NCI-H2196 treated with DMSO at 0.1 percent for 48 hours (cell line): Measurements from ENCODE around the gene MEGF6.

Experiments
- DNase-seq: peaks from one replicate; lab custom pipeline; 2025; ENCODE audit not compliant: unreplicated experiment; lab: John Stamatoyannopoulos, UW

The MEGF6 gene

DNA sequence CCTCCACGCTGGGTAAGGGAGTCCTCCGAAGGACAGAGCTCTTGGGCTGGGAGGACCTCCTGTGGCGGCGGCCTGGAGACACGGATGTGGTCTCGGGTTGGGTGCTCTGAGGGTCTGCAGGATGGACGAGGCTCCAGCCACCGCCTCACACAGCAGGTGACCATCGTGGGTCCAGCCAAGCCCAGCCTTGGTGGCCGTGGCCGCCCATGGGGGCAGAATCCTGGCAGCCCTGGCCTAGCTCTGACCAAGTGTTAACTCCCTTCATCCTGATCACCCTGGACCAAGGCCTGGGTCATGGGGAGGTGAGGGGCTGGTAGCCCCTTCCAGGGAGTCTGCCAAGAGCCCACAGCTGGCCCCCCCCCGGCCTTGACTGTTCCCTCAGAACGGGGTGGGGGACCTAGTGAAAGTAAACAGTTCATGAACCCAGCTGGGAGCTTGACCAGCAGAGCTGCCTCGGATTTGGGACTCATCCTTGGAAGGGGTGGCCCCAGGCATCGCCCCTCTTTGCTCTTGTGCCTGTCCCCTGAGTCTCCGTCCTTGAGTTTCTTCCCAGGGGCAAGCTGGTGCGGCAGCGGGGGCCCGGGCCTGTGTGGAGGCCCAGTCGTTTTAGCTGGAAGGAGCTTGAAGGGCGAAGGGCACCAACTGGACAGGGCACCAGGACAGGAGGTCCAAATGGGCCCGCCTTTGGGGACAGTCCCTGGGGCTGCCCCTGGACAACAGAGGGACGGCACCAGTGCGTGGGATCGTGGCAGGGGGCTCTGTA is 139.0 kb downstream of the MEGF6 start:
- no peak for DNase-seq

DNA sequence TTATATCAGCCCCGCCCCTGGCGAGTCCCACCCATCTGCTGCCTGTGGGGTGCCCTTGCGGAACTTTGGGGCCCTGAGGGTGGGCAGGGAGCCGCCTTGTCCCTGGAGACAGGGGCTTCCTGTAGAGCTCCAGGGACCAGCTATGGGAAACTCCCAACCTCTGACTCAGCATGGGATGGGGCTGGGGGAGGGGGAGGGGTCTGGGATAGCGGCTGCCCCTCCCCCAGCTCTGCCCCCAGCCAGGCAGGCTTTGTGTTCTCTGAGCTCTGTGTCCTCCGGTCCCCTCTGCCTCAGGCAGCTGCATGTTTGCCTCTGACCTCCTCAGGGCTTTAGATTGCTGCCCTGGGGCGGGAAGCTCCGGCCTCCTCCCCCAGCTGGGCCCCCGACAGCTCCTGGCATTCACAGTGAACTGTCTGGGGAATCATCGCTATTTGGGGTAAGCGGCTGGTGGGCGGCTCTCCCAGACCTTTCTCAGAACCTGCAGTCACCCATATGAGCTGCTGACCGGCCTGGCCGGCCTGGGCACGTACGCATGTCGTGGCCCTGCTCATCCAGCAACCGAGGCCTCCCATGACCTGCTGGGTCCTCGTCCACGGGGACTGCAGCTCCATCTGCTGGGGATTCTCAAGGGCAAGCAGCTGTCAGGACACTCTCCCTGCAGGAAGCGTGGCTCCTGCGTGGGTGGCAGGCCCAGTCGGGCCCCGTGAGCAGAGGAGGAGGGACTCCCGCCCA is 139.8 kb downstream of the MEGF6 start:
- DNase-seq, result no peak

DNA sequence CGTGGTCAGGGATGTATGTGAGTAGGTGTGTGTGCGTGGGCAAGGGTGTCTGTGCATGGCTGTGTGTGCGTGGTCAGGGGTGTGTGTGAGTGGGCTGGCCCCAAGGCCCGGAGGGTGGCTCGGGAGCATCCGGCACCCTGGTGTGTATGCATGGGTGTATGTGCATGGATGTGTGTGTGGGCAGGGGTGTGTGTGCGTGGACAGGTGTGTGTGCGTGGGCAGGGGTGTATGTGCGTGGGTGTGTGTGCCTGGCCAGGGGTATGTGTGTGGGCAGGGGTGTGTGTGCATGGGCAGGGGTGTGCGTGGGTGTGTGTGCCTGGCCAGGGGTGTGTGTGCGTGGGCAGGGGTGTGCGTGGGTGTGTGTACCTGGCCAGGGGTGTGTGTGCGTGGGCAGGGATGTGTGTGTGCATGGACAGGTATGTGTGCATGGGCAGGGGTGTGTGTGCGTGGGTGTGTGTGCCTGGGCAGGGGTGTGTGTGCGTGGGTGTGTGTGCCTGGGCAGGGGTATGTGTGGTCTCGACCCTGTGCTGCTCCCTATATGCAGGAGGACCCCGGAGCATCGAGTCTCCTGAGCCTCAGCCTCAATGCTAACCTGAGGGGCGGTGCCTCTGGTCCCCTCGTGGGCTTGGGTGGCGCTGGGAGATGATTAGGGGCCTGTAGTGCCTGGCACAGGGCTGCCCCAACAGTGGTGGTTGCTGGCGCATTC is 140.5 kb downstream of the MEGF6 start:
- DNase-seq, result no peak

DNA sequence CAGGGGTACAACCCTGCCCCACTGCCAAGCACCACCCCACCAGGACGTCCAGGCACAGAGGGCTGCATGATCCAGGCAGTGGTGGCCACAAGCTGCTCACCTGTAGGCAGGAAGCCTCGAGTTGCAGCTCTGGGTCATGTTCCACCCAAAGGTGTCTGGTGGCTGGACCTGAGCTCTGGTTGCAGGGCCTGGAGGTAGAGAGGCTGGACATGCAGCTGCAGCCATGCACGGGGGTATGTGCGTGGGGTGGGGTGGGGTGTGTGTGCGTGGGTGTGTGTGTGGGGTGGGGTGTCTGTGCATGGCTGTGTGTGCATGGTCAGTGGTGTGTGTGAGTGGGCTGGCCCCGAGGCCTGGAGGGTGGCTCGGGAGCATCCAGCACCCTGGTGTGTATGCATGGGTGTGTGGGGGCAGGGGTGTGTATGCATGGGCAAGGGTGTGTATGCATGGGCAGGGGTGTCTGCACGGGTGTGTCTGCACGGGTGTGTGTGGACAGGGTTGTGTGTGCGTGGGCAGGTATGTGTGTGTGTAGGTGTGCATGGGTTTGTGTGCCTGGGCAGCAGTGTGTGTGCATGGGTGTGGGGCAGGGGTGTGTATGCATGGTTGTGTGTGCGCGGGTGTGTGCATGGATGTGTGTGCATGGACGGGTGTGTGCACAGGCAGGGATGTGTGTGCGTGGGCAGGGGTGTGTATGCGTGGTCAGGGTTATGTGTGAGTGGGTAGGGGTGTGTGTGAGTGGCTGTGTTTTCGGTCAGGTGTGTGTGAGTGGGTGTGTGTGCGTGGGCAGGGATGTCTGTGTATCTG is 141.3 kb downstream of the MEGF6 start:
- DNase-seq, result no peak

DNA sequence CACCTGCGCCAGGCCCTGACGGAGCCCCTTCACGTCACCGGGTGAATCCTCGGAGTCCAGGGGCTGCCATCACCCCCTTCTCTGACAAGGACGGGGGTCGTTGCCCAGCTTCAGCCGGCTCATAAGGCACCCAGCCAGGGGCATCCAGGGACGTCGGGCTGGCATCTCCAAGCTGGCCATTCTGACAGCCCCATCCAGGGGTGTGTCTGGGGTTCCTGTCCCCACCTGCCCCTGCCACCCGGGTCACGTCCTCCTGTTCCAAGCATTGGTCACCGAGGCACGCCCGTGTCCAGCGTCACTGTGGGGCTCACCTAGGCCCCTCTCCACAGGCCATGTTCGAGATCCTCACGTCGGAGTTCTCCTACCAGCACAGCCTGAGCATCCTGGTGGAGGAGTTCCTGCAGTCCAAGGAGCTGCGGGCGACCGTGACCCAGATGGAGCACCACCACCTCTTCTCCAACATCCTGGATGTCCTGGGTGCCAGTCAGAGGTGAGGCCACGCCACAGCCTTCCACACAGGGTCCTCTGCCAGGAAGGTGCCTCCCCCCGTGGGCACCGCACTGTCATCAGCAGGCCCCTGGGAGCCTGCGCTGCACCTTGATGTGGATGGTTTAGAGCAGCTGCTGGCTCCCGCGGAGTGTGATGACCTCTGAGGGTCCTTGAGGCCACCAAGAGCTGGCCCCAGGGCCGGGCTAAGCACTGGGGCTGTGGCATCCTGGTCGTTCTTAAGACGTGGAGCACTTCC is 142.0 kb downstream of the MEGF6 start:
- DNase-seq, result no peak

DNA sequence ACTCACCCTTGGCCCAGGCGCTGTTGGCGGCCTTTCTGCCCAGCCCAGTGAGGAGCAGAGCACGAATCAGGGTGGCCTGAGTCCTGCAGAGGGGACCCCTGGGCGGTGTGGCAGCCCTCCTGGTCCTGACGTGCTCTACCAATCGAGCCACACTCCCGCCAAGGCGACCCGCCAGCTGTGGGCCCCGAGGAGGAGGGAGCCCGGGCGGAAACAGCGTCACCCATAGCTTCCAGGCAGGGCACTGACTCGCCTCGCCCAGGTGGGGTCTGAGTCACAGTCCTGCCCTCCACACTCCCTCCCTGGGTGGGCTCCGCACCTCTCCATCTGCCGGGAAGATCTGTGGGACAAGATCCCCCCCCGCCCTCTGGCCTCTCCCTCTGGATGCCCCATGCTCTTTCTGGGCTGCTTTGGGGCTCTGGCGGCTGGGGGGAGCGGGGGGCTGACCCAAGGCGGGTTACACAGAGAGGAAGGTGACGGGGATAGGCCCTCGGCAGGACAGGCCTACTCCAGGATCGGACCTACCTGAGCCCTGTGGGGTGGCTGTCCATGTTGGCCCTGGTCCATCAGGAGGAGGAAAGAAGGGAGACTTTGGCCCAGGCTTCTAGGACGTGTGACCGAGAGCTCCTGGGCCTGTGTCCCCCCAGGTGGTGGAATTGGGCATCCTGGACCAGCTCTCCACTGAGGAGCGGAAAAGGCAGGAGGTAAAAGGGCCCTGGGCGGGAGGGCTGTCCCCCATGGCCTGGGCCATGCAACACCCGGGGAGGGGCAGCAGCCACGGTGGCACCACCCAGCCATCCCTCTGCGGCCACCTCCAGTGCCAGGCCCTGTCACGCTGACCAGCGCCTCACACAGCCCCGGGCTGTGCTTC is 142.8 kb downstream of the MEGF6 start:
- no peak for DNase-seq

DNA sequence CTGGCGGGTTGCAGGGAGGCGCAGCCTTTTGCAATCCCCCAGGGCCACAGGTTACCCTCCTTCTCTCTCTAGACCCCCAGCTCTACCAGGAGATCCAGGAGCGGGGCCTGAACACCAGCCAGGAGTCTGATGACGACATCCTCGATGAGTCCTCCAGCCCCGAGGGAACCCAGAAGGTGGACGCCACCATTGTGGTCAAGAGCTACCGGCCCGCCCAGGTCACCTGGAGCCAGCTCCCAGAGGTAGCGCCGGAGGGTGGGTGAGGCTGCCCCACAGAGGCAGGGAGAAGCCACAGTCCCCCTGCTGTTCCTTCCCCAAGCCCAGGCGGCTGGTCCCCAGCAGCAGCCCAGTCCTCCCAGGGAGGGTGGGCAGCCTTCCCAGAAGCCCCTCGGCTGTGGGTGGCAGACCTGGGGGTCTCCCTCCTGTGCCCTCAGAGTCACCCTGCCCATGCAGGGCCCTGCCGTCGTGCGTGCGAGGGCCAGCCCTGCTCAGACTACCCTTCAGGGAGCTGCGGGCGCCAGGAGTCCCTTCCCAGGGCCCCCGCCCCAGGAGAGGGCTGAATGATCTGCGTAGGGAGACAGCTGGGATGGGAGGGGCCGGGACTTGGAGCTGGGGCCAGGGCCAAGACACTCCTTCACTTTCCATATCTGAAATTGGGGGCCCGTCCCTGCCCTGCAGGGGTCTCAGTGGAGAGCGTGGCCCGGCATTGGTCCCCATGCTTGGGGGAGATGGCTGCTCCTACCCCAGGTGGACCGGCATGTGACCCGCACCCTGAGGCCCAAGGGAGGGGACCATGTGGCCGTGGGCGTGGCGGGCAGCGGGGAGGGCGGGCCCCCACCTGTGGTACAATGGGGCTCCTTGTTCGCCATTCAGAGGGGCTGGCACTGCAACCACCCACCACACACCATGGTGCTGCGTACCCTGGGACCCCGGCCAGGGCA is 143.9 kb downstream of the MEGF6 start:
- DNase-seq, result no peak

DNA sequence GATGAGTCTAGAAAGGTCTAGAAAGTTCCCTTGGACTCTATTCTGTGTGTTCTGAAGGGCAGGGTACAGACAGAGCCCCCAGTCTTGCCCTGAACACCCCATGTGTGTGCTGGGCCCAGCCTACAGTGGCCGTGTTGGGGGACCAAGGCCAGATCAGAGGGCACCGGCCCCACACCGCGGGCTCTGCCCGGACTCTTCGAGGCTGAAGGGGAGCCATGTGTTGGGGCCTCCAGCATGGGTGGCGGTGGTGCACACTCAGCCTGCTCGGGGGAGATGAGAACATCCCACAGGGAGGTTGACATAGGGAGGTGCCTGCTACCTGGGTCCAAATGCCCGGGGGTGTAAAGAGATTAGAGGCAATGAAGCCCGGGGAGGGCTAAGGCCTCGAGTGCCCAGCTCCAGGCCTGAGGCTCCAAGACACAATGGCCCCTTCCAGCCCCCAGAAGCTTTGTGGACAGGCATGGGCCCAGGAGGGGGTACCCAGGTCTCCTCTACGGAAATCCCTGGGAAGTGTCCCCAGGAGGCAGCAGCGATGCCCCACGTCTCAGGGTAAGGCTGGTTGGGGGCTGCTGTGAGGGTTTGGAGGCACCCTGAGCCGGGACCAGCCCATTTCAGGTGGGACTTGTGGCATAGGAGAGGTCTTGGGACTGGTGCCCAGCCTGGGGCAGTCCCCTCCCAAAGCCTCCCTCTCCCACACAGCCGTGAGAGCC is 144.8 kb downstream of the MEGF6 start:
- no peak for DNase-seq

DNA sequence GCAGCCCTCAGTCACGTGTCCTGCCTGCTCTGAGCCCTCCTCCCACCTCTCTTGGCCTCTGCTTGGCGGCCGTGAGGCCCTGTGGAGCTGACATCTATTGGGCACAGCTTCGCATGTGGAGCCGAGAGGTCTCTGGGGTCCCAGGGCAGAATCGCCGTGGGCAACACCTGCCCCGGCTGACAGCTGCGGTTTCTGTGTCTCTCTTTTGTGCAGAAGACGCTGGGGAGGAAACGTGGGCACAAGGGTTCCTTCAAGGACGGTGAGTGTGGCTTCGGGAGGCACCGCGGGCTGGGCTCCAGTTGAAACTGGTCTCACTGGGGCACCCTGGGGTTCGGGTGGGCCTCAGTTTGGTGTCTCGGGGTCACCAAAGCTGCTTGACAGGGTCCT is 145.4 kb downstream of the MEGF6 start:
- DNase-seq, result no peak

DNA sequence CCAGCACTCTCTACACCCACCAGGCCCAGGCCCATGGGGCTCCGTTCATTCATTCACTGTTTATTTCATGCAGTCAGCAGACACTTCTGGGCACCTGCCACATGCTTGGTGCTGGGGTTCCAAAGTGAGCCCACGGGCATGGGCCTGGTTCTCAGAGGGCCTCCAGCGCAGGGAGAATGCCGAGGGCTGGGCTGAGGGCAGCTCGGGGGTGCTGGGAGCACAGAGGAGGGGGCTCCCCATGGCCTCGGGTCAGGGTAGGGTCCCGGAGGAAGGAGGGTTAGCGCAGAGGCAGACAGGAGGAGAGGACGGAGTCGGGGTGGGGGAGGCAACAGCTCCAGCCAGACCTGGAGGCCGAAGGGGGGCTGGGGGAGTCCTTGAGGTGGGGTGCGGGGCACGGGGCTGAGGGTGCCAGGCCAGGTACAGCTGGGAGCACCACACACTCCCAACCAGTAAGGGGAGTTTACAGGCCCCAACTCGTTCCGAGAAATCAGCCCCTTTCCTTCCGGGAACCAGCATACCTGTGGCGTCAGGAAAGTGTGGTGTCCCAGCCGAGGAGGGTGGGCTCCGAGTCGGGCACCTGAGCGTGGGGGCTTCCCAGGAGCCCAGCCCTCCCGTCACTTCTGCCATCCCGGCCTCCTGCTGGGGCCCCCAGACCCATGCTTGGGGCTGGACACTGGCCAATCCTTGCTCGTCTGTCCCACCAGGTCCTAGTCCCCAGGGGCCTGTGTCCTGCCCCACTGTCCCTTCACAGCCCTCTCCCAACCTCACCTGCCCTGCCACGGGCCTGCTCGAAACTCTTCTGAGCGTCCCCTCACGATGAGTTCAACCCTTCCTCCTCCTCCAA is 146.0 kb downstream of the MEGF6 start:
- no peak for DNase-seq

DNA sequence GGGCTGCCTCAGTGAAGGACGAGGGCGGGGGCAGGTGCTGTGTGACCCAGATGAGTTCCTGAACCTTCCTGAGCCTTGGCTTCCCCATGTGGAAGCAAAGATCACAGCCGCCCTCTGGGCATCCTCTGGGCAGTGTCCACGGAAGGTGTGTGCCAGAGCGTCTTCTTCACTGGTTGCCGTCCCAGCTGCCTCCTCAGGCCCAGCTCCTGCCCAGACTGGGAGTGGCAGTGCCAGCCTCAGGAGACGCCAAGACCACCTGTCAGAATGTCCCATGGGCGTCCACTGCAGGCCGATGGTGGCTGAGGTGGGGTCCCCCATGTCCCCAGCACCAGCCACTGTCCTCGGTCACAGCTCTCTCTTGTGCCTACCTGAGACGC is 146.7 kb downstream of the MEGF6 start:
- DNase-seq, result no peak

DNA sequence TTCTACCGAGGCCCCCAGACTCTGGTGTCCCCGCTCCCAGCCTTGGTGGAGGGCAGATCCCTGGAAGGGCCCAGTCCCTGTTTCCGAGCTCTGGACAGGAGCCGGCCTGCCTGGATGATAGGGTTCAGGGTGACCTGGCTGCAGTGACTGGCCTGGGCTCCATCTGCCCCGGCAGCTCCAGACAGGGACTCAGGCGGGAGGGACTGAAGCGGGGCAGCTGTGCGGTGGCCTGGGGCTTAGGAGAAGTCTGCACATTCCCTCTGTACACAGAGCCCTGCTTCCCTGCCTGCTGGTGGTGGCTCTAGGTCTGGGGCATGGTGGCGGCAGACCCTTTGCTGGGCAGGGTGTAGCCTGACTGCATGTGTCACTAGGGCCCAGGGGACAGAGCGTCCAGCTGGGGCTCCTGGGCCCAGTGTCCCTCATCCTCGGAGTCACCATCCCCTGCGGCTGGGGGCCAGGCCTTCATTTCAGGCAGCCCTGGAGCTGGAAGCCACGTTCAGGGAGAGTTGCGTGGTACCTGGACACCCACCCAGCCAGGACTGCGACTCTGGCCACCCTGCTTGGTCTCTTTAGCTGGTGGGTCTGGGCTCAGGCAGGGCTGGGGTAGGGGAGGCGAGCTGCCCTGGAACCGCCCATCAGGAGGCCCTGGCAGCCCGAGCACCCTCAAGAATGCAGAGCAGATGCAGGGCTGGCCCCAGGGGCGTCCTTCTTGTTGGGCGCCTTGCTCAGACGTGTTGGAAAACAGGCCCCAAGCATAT is 147.2 kb downstream of the MEGF6 start:
- DNase-seq, result no peak

DNA sequence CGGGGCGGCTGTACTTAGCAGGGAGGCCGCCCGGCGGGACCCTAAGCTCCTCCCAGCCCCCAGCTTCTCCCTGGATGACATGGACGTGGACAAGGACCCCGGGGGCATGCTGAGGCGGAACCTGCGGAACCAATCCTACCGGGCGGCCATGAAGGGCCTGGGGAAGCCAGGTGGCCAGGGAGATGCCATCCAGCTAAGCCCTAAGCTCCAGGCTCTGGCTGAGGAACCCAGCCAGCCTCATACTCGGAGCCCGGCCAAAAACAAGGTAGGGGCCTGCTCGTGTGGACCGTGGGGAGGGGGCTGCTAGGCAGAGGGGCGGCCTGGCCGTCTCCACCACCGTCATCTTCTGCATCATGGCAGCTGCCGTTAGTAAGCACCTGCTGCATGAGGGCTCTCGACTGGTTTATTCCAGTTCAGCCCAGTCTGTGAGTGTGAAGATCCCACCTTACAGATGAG is 147.9 kb downstream of the MEGF6 start:
- DNase-seq, result no peak

DNA sequence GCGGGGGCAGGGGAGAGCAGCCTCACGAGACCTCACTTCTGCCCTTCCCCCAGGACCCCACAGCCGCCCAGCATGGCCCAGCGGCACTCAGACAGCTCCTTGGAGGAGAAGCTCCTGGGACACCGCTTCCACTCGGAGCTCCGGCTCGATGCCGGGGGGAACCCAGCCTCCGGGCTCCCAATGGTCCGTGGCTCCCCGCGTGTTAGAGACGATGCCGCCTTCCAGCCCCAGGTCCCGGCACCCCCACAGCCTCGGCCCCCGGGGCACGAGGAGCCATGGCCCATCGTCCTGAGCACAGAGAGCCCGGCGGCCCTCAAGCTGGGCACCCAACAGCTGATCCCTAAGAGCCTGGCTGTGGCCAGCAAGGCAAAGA is 148.3 kb downstream of the MEGF6 start:
- no peak for DNase-seq

DNA sequence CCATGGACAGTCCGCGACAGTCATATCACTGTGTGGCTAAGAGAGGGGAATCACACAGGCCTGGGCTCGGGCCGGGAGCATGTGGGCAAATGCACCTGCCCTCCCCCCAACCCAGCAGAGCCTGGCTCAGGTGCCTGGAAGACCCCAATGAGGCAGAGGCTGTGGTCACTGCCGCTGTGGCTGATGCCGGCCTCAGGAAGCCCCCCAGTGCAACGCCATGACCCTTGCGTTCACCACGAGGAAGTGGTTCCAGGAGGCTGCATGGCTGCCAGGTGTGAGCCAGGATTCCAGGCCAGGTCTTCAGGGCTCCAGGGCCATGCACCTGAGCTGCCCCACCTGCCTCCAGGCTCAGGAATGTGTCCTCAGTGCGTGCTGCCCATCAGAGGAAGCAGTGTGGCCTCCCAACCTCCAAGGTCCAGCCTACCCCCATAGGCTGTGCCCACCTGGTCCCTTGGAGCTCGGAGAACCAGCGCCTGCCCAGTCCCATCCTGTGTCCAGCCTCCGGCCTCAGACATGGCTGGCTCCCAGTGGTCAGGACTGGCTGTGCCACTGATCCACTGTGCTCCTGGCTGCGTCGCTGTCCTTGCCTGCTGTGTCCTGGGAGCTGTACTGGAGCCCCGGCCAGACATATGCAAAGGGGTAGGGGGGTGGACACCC is 148.8 kb downstream of the MEGF6 start:
- DNase-seq, result no peak

DNA sequence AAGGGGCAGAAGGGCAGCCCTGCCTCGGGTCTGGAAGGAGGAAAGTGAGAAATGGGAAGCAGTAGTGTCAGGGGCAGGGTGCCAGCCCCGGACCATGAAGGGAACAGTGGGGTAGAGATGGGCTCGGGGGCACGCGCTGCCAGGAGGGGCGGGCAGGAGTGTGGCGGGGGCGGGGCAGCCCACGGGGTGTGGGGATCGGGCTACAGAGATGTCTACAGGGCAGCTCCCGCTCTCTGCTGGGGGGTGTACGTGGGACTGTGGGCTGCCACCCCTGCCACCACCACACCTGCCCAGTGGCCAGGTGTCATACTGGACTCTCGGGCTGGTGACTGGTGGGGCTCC is 149.4 kb downstream of the MEGF6 start:
- no peak for DNase-seq
